Inferior parietal cortex (tissue), 1 donor: ENCODE data around the gene TAF11L13.
"Not testable (repeated sequence)": the region's sequence is repeated elsewhere in the genome, so short reads cannot be mapped to it uniquely, and the experiment has no call there.

Source experiments
- DNase-seq: peaks from one replicate; pipeline ENCODE4 v3.0.0-alpha.2; 2016; ENCODE audit errors: extremely low spot score

TAF11L13 gene

DNA sequence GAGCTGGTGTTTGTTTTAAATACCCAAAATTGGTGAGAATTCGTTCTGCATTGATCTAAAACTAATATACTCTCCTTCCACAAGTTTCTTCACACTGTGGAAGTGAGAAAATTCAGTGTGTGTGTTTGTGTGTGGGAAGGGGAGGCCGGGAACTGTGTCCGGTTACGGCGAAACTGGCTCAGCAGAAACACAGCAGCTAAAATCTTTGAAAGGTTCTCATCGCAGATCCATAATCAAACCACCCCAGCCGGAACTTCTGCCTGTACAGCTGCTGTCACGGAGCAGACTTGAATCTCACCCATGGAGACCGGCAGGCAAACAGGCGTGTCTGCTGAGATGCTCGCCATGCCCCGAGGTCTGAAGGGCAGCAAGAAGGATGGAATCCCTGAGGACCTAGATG, at the start of gene TAF11L13:
Gene TAF11L13 (plus strand): TSS at position 301 of the 400 bp plus-strand sequence.
- DNase-seq: not testable (repeated sequence)

- not testable (repeated sequence) for DNase-seq
Measured at GRCh38 chr5:17585658-17586057, 46.2 kb upstream of the TAF11L13 start, which contains the start of gene TAF11L7. Gene TAF11L7, minus strand, starts transcription at chr5:17585758.

DNA sequence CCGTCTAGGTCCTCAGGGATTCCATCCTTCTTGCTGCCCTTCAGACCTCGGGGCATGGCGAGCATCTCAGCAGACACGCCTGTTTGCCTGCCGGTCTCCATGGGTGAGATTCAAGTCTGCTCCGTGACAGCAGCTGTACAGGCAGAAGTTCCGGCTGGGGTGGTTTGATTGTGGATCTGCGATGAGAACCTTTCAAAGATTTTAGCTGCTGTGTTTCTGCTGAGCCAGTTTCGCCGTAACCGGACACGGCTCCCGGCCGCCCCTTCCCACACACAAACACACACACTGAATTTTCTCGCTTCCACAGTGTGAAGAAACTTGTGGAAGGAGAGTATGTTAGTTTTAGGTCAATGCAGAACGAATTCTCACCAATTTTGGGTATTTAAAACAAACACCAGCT, 41.0 kb upstream of the TAF11L13 start, which contains the start of gene TAF11L8:
Gene TAF11L8 (minus strand): TSS at position 101 of the 400 bp plus-strand sequence.
- not testable (repeated sequence) for DNase-seq

DNA sequence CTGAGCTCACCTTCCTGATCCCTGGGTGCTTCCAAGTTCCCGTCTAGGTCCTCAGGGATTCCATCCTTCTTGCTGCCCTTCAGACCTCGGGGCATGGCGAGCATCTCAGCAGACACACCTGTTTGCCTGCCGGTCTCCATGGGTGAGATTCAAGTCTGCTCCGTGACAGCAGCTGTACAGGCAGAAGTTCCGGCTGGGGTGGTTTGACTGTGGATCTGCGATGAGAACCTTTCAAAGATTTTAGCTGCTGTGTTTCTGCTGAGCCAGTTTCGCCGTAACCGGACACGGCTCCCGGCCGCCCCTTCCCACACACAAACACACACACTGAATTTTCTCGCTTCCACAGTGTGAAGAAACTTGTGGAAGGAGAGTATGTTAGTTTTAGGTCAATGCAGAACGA, 37.6 kb upstream of the TAF11L13 start, which contains the start of gene TAF11L9:
Gene TAF11L9 (minus strand): TSS at position 140 of the 400 bp plus-strand sequence.
- DNase-seq: not testable (repeated sequence)

DNA sequence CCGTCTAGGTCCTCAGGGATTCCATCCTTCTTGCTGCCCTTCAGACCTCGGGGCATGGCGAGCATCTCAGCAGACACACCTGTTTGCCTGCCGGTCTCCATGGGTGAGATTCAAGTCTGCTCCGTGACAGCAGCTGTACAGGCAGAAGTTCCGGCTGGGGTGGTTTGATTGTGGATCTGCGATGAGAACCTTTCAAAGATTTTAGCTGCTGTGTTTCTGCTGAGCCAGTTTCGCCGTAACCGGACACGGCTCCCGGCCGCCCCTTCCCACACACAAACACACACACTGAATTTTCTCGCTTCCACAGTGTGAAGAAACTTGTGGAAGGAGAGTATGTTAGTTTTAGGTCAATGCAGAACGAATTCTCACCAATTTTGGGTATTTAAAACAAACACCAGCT, 34.2 kb upstream of the TAF11L13 start, which contains the start of gene TAF11L10:
Gene TAF11L10 (minus strand): TSS at position 101 of the 400 bp plus-strand sequence.
- DNase-seq: not testable (repeated sequence)

- DNase-seq: not testable (repeated sequence)
Measured at GRCh38 chr5:17603880-17604279, 28.0 kb upstream of the TAF11L13 start, which contains the start of gene TAF11L11. Gene TAF11L11, plus strand, starts transcription at chr5:17604183.

DNA sequence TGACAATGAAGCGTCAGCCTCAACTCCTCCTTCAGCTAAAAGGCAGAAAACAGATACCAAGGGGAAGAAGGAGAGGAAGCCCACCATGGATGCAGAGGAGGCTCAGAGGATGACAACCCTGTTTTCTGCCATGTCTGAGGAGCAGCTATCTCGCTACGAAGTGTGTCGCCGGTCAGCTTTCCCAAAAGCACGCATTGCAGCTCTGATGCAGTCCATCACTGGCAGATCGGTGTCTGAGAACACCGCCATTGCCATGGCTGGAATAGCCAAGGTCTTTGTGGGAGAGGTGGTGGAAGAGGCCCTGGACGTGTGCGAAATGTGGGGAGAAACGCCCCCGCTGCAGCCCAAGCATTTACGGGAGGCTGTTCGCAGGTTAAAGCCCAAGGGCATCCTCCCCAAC, 26.9 kb upstream of the TAF11L13 start:
- no peak for DNase-seq

GRCh38 chr5:17607461-17607860, 24.4 kb upstream of the TAF11L13 start:
- not testable (repeated sequence) for DNase-seq

GRCh38 chr5:17610092-17610491, 21.8 kb upstream of the TAF11L13 start, which contains the start of gene TAF11L12:
Gene TAF11L12, plus strand, starts transcription at chr5:17610392.
- not testable (repeated sequence) for DNase-seq

DNA sequence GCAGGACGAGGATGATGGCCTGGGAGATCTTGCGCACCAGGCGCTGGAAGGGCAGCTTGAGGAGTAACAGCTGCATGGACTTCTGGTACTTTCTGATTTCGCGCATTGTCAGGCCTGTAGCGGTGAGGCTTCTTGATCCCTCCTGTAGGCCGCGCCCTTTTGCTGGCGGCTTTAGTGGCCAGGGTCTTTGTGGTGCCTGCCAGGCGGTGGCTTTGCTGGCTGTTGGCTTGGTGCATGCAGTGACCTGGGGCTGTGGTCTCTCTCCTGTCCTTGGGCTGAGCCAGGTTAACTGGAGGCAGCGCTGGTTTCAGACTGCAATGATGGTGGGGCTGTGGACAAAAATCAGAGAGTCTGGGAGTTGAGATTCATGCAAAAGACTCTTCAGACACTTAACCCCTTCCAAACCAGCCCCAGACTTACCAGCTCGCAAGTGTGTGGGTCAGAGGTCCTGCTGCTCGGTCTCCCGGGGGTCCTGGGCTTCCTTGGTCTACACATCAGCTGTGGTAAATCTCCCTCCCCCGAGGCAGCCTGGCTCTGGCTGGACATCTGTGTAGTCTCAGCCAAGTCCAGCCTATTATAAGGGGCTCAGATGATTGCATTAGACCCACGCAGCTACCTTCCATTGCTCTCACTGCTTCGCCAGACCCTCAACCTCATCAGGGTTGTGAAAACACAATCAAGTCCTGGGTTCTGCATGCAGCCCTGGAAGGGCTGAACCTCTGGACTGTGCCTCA, 16.8 kb upstream of the TAF11L13 start:
- no peak for DNase-seq

GRCh38 chr5:17619354-17619753, 12.5 kb upstream of the TAF11L13 start:
- no peak for DNase-seq

DNA sequence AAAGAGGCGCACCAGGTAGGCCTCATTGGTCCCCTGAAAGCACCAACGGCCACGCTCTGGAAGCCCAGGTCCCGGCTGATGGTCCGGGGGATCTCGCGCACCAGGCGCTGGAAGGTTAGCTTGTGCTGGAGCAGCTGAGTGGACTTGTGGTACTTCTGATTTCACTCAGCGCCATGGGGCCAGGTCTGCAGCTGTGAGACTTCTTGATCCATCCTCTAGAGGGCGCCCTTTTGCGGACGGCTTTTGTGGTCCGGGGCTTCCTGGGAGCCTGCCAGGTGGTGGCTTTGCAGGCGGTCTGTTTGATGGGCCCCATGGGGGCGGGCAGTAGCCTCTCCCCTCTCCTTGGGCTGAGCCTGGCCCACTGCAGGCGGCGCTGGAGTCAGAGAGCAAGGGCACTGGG, 11.3 kb upstream of the TAF11L13 start:
- no peak for DNase-seq

GRCh38 chr5:17625686-17626085, 6.2 kb upstream of the TAF11L13 start:
- DNase-seq: no peak

- DNase-seq: no peak
Measured at GRCh38 chr5:17634160-17634559, 2.3 kb downstream of the TAF11L13 start, which contains the start of gene TAF11L14. Gene TAF11L14, plus strand, starts transcription at chr5:17634460.

DNA sequence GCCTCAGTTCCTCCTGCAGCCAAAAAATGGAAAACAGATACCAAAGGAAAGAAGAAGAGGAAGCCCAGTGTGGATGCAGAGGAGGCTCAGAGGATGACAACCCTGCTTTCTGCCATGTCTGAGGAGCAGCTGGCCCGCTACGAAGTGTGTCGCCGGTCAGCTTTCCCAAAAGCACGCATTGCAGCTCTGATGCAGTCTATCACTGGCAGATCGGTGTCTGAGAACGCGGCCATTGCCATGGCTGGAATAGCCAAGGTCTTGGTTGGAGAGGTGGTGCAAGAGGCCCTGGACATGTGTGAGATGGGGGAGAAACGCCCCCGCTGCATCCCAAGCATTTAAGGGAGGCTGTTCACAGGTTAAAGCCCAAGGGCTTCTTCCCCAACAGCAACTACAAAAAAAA, 17.3 kb downstream of the TAF11L13 start:
- DNase-seq: not testable (repeated sequence)

- not testable (repeated sequence) for DNase-seq
Measured at GRCh38 chr5:17655201-17655759, 23.4 kb downstream of the TAF11L13 start.

GRCh38 chr5:17655921-17656320, 24.0 kb downstream of the TAF11L13 start:
- DNase-seq: no peak

- DNase-seq: no peak
Measured at GRCh38 chr5:17663182-17663581, 31.3 kb downstream of the TAF11L13 start.

DNA sequence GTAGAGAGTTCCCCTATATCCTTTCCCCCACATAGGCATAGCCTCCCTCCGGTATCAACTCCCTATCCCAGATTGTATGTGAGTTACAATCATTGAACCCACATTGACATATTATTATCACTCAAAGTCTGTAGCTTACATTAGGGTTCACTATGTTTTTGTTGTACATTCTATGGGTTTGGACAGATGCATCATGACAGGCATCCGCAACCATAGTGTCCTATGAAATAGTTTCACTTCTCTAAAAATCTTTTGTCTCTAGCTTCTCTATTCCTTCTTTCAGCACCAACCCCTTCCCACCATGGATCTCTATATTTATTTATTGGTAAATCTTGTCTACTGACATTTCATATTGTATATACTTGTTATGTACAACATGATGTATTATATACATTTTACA, 33.9 kb downstream of the TAF11L13 start:
- no peak for DNase-seq

DNA sequence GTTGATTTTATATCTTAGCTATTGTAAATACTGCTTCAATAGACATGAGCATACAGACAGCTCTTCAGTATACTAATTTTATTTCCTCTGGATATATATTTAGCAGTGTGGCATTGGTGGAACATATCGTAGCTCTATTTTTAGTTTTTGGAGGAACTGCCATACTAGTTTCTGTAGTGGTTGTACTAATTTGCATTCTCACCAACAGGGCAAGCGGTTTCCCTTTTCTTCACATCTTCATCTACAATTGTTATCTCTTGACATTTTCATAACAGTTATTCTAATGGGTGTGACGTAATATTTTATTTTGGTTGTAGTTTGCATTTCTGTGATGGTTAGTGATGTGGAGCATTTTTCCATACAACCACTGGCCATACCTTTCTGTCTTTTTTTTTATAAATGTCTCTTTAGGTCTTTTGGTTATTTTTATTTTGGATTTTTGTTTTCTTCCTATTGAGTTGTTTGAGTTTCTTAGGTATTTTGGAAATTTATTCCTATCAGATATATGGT, 34.9 kb downstream of the TAF11L13 start:
- no peak for DNase-seq

DNA sequence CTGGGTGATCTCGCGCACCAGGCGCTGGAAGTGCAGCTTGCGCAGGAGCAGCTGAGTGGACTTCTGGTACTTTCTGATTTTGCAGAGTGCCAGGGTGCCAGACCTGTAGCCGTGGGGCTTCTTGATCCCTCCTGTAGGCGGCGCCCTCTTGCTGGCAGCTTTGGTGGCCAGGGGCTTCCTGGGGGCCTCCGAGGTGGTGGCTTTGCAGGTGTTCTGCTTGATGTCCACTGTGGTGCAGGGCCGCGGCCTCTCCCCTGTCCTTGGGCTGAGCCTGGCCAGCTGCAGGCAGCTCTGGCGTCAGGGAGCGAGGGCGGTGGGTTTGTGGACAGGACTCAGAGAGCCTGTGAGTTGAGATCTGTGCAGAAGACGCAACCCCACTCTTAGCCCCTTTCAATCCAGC, 38.5 kb downstream of the TAF11L13 start:
- no peak for DNase-seq

GRCh38 chr5:17678751-17679324, 47.0 kb downstream of the TAF11L13 start:
- no peak for DNase-seq
